A549 treated with CORT108297 at 1 μM for 4 hours (cell line): Measurements from ENCODE around the gene LCE1A. TPM values are rescaled to one million over a fixed set of nuclear protein-coding genes. Genes with fewer than 3 reads are reported as not detected.

ENCODE experiments used
- total RNA-seq: library from RNA; stranded (reverse); fragments of 200-300 nt; extraction: Qiagen RNA extraction; gene quantifications from 5 replicates; pipeline ENCODE4 v1.2.3, GENCODE V29; 2022

Gene LCE1A, protein sequence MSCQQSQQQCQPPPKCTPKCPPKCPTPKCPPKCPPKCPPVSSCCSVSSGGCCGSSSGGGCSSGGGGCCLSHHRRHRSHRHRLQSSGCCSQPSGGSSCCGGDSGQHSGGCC
- total RNA-seq, result not detected in 5 replicates

GRCh38 chr1:152827173-152827572 lies at the start of gene LCE1A:
Gene LCE1A (plus strand): TSS chr1:152827473. CDS start chr1:152827473, 0 bp downstream.

GRCh38 chr1:152786077-152786476 lies 41.2 kb upstream of the LCE1A start, which contains the start of gene LCE1E:
Gene LCE1E (plus strand): TSS chr1:152786257. CDS start chr1:152787300, 1,043 bp downstream.

GRCh38 chr1:152796421-152796820 lies 30.9 kb upstream of the LCE1A start, which contains the start of gene LCE1D:
Gene LCE1D (plus strand): TSS chr1:152796721. CDS start chr1:152797795, 1,074 bp downstream.

DNA sequence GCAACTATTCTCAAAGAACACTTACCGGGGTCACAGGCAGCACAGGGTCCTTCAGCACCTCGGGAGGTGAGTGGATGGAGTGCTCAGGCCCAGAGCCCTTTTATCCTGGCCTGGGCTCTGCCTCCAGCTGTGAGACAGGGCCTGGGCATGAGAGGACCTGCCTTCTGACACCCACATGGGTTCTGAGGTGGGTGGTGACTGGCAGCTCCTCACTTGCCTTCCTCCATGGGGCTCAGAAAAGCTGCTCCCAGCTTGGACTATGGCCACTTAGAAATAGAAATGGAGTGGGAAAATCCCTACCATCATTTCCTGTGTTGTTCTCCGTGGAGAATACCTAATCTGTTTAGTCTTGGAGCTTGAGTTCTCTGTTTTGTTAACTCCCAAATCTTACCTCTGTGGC lies 20.7 kb upstream of the LCE1A start, which contains the start of gene LCE1C:
Gene LCE1C (minus strand): TSS at position 76 of the 400 bp plus-strand sequence. CDS start 1,173 bp downstream, outside the sequence.

DNA sequence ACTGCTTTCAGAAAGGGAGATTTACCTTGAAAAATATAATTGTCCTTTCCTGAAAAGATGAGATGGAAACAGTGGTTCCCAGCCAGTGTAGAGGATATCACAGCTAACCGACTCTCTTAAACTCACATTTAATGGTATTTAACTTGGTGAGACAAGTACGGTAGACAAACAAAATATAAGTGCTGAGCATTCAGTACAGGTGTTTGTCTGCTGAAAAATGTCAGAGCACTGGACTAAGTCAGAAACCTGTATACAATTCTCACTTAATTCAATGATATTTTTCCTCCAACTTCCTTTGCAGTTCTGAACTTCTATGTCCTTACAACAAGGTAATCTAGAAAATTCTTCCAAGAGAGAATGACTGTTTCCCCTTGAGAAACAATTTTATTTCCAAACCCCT lies 15.6 kb upstream of the LCE1A start, which contains the start of gene LCE1B:
Gene LCE1B (plus strand): TSS at position 301 of the 400 bp plus-strand sequence. CDS start 476 bp downstream, outside the sequence.

DNA sequence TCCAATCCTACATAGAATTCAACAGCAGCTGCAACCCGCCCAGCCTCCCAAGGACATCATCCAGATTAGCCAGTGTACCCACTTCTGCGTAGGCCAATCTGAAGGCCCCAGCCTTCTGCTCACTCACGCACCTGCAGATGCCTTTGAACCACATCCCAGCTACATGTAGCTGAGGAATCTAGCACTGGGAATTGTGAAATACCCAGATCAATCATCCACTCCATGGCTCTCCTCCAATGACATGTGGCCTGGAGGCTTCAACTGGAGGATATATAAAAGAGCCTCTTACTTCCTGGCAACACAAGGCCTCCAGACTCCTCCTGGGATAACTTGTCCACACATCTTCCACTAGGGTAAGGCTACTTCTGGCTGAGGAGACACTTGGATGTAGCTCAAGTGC lies 15.3 kb downstream of the LCE1A start, which contains the start of gene LCE6A:
Gene LCE6A (plus strand): TSS at position 301 of the 400 bp plus-strand sequence. CDS start 665 bp downstream, outside the sequence.

DNA sequence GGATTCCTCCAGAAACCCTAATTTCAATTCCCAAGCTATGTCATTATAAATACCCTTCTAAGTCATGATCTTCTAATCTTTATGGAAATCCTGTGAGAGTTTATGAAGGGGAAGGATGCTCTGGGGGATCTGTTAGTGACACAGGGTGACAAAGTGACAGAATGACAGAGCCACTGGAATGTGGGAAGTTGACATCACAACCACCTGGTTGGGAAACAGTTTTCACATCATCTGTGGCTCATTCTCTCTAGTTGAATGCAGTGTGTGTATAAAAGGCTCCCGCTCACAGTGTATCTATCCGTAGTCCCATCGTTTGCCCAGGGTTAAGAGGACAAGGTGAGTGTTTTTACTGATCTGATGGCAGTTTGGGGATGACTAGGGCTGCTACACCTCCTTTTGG lies 32.4 kb downstream of the LCE1A start, which contains the start of gene LCE7A:
Gene LCE7A (plus strand): TSS at position 301 of the 400 bp plus-strand sequence. CDS start 702 bp downstream, outside the sequence.

Other genes starting within 250 kb of the LCE1A start
- 0.44 to 1.3 TPM (median 0.64 TPM) in 5 replicates for gene LCE3D, start 247.0 kb upstream of the LCE1A start, total RNA-seq
- gene LCE3C, start 227.2 kb upstream of the LCE1A start, total RNA-seq, result not detected in 5 replicates
- gene LCE3B, start 213.7 kb upstream of the LCE1A start, total RNA-seq, result not detected in 5 replicates
- not detected in 5 replicates for gene LCE3A, start 204.4 kb upstream of the LCE1A start, total RNA-seq
- not detected in 5 replicates for gene LCE2D, start 164.1 kb upstream of the LCE1A start, total RNA-seq
- gene LCE2C, start 152.2 kb upstream of the LCE1A start, total RNA-seq, result not detected in 5 replicates
- gene LCE2B, start 141.3 kb upstream of the LCE1A start, total RNA-seq, result not detected in 5 replicates
- gene LCE2A, start 129.1 kb upstream of the LCE1A start, total RNA-seq, result not detected in 5 replicates
- gene LCE4A, start 119.3 kb upstream of the LCE1A start, total RNA-seq, result not detected in 5 replicates
- gene KPRP, start 69.4 kb upstream of the LCE1A start, total RNA-seq, result not detected in 5 replicates
- not detected in 5 replicates for gene LCE1F, start 52.3 kb upstream of the LCE1A start, total RNA-seq
- 0.31 TPM in 1 of 5 replicates, not detected in the others for gene LCE1E, start 41.2 kb upstream of the LCE1A start, total RNA-seq
- not detected in 5 replicates for gene LCE1D, start 30.8 kb upstream of the LCE1A start, total RNA-seq
- gene LCE1C, start 20.8 kb upstream of the LCE1A start, total RNA-seq, result not detected in 5 replicates
- 0.07 TPM in 1 of 5 replicates, not detected in the others for gene LCE1B, start 15.5 kb upstream of the LCE1A start, total RNA-seq
- not detected in 5 replicates for gene LCE6A, start 15.4 kb downstream of the LCE1A start, total RNA-seq
- gene LCE7A, start 32.5 kb downstream of the LCE1A start, total RNA-seq, result not detected in 5 replicates
- gene SMCP, start 50.8 kb downstream of the LCE1A start, total RNA-seq, result not detected in 5 replicates
- gene IVL, start 81.1 kb downstream of the LCE1A start, total RNA-seq, result 0.03 to 0.06 TPM in 2 of 5 replicates, not detected in the others
- not detected in 5 replicates for gene SPRR5, start 119.7 kb downstream of the LCE1A start, total RNA-seq
- not detected in 5 replicates for gene SPRR4, start 143.2 kb downstream of the LCE1A start, total RNA-seq
- not detected in 5 replicates for gene SPRR1A, start 156.6 kb downstream of the LCE1A start, total RNA-seq
- gene SPRR3, start 174.3 kb downstream of the LCE1A start, total RNA-seq, result not detected in 5 replicates
- gene SPRR1B, start 203.7 kb downstream of the LCE1A start, total RNA-seq, result not detected in 5 replicates
- gene SPRR2D, start 213.6 kb downstream of the LCE1A start, total RNA-seq, result 0.21 TPM in 1 of 5 replicates, not detected in the others
- gene SPRR2A, start 230.0 kb downstream of the LCE1A start, total RNA-seq, result not detected in 5 replicates
- gene SPRR2B, start 244.1 kb downstream of the LCE1A start, total RNA-seq, result not detected in 5 replicates